ENCODE measurements around the gene CRBN. TPM values are rescaled to one million over a fixed set of nuclear protein-coding genes. Genes with fewer than 3 reads are reported as not detected.

The CRBN gene
- polyA plus RNA-seq, 1 of the 3 experiments (the other 2 are of a cell fraction), result 17.5 TPM

GRCh38 chr3:3160826-3161225 is 18.7 kb downstream of the CRBN start:
- ChIA-PET CTCF (interaction anchor here (0.6 to 1.2 kb wide), 2 partner anchors 10 to 18 kb away, joined by 3 read pairs; partner anchors contain the start of gene CRBN), POLR2A (no interaction called here)
- no peaks in the 10 kb centered on the region for H3K27me3 ChIP-seq (ENCODE audit: insufficient read depth)
- H3K79me2 ChIP-seq (ENCODE audit: insufficient read depth), result 0 out of 2 replicates have a peak, but pooled peaks cover 4% of the 10 kb centered on the region
- no peaks in the 10 kb centered on the region for H3K9me3 ChIP-seq
- H3K4me1 ChIP-seq (ENCODE audit: control insufficient read depth in 1 of 2, insufficient read depth in 2 of 2, low read depth in 1 of 2, low read length in 1 of 2), result no peaks in the 10 kb centered on the region
- no peaks in the 10 kb centered on the region for H3F3A ChIP-seq (replicated peaks; ENCODE audit: insufficient read depth)
- no peak overlapping the region for H2AFZ ChIP-seq (ENCODE audit: low read depth)
- no peak for DNase-seq
- no peak overlapping the region for H3K9ac ChIP-seq
- H4K20me1 ChIP-seq (ENCODE audit: insufficient read depth), result no peaks in the 10 kb centered on the region
- H3K27ac ChIP-seq (ENCODE audit: low read depth in 2 of 2, low read length in 1 of 2), result no peak overlapping the region
- H3K4me2 ChIP-seq, result no peak overlapping the region
- H3K4me3 ChIP-seq (ENCODE audit: low read depth in 2 of 2, low read length in 1 of 2), result no peak overlapping the region
- TF ChIP-seq POLR2AphosphoS5 (IDR thresholded peaks at IDR 0.05; ENCODE audit: low read depth, low read length) (no peak), TCF12 (IDR thresholded peaks at IDR 0.05) (no peak), FOXJ3 (CRISPR knock-in tag; IDR thresholded peaks at IDR 0.05) (no peak), CHD2 (IDR thresholded peaks at IDR 0.05; ENCODE audit: low read length, partially characterized antibody) (no peak), FOSL2 (IDR thresholded peaks at IDR 0.05; ENCODE audit: borderline replicate concordance, low read depth) (no peak), CTCF (IDR thresholded peaks at IDR 0.05) (no peak), IRF3 (IDR thresholded peaks at IDR 0.05; ENCODE audit: low read depth, low read length) (no peak), MAX (IDR thresholded peaks at IDR 0.05; ENCODE audit: low read depth) (no peak), RCOR1 (IDR thresholded peaks at IDR 0.05; ENCODE audit: low read length) (no peak), NRF1 (IDR thresholded peaks at IDR 0.05; ENCODE audit: low read depth, low read length) (no peak), GATA2 (CRISPR knock-in tag; IDR thresholded peaks at IDR 0.05) (no peak), RFX5 (IDR thresholded peaks at IDR 0.05; ENCODE audit: low read length) (no peak), SMC3 (IDR thresholded peaks at IDR 0.05; ENCODE audit: low read depth, low read length) (no peak), YY1 (IDR thresholded peaks at IDR 0.05; ENCODE audit: low read depth) (no peak), TEAD4 (IDR thresholded peaks at IDR 0.05; ENCODE audit: borderline replicate concordance, insufficient read depth) (no peak), JUND (IDR thresholded peaks at IDR 0.05) (no peak), NFIC (IDR thresholded peaks at IDR 0.05; ENCODE audit: borderline replicate concordance) (no peak), FOXM1 (IDR thresholded peaks at IDR 0.05; ENCODE audit: low read depth) (no peak), TAF1 (IDR thresholded peaks at IDR 0.05; ENCODE audit: borderline replicate concordance, low read depth, low read length) (no peak)
- WGBS (ENCODE audit: low lambda C conversion rate), result 89% methylated on average over 2 of the region's 2 CpGs
- no peaks in the 10 kb centered on the region for H3K9me2 ChIP-seq
- peaks cover 64 to 79% of the 10 kb centered on the region in 2 experiments for H3K36me3 ChIP-seq (replicated peaks in 1 of 2; ENCODE audit: control insufficient read depth in 1 of 2, insufficient read depth in 2 of 2, low read length in 1 of 2)
